ENCODE data around the gene HYAL1.
A peak's percentile ranks its signal among the peaks of the same experiment; 100 is the strongest.
"Not testable (repeated sequence)": the region's sequence is repeated elsewhere in the genome, so short reads cannot be mapped to it uniquely, and the experiment has no call there.

HYAL1 gene

DNA sequence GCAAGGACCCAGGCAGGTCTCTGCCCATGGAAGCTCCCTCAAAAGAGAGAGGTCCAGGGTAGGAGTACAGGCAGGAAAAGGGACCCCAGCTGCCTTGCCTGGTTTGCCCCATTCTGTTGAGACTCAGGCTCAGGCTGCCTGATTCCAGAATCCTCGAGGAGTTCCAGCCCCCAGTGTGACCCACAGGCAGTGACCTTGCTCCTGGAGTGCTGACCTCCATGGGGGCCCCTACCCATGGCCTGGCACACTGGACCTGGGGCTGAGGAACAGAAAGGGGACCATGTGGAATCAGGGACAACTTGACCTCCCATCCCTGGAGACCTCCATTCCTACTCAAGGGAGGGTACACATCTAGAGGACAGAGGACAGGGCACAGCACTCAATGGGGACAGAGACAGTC is 37.8 kb downstream of the HYAL1 start:
- TF ChIP-seq, protein P1, sequence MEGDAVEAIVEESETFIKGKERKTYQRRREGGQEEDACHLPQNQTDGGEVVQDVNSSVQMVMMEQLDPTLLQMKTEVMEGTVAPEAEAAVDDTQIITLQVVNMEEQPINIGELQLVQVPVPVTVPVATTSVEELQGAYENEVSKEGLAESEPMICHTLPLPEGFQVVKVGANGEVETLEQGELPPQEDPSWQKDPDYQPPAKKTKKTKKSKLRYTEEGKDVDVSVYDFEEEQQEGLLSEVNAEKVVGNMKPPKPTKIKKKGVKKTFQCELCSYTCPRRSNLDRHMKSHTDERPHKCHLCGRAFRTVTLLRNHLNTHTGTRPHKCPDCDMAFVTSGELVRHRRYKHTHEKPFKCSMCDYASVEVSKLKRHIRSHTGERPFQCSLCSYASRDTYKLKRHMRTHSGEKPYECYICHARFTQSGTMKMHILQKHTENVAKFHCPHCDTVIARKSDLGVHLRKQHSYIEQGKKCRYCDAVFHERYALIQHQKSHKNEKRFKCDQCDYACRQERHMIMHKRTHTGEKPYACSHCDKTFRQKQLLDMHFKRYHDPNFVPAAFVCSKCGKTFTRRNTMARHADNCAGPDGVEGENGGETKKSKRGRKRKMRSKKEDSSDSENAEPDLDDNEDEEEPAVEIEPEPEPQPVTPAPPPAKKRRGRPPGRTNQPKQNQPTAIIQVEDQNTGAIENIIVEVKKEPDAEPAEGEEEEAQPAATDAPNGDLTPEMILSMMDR (IDR thresholded peaks at IDR 0.05; ENCODE audit: extremely low read depth, insufficient read depth, missing control alignments), result no peak
- no peak for DNase-seq (ENCODE audit: low spot score)
- in situ Hi-C loops (cut with MboI; ENCODE audit: low pct_unique_long_range_greater_than_20kb, low sequenced_read_pairs, unreplicated experiment), result no loop called here

DNA sequence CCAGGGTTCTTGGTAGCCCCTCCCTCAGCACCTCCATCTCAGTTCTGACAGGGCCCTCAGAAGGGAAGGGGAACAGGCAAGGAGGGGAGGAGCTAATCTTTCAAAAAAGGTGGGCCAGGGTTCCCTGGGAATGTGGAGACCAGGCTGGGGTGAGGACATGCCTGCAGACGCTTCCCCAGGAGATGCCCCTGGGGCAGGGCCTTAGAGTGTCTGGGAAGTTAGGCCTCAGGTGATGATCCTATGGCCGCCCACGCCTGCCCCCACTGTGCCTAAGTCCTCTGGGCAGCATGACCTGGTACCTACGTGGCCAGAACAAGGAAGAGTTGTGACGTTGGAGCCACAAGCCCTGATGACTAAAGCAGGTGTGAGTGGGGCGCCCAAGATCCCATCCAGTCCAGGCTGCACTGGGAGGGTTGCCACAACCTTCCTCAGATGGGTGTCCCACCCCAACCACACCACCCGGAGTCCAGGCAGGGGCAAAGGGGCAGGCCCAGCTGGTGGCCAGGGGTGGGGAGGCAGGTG is 38.3 kb downstream of the HYAL1 start:
- DNase-seq (ENCODE audit: low spot score), result no peak
- in situ Hi-C loops (cut with MboI; ENCODE audit: low pct_unique_long_range_greater_than_20kb, low sequenced_read_pairs, unreplicated experiment), result no loop called here
- TF ChIP-seq, protein P1 (IDR thresholded peaks at IDR 0.05; ENCODE audit: extremely low read depth, insufficient read depth, missing control alignments), result no peak

DNA sequence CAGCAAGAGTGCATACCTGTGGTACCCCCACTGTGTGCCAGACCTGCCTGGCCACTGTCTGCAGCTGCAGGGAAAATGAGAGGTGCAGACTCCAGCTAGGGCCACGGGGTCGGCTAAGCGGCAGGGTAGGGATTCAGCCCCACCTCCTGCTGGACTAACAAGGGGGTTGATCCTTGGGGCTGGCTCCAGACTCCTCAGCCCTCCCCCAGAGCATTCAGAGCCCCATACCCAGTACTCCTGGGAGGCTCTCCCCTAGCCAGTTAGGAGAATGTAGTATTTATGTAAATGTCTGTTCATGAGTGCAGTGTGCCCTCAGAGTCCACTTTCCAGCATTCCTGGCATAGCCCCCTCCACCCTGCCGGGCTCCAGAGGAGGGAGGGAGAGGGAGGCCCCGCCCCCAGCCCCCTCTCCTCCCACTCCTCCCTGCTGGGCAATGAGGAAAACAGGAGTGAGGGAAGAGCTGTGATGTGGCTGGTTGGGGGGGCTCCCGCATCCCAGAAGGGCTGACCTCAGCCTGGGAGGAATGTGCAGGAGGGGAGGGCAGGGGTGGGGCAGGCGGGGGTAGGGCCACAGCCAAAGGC is 38.9 kb downstream of the HYAL1 start:
- TF ChIP-seq, protein P1 (IDR thresholded peaks at IDR 0.05; ENCODE audit: extremely low read depth, insufficient read depth, missing control alignments), result no peak
- in situ Hi-C loops (cut with MboI; ENCODE audit: low pct_unique_long_range_greater_than_20kb, low sequenced_read_pairs, unreplicated experiment), result no loop called here

DNA sequence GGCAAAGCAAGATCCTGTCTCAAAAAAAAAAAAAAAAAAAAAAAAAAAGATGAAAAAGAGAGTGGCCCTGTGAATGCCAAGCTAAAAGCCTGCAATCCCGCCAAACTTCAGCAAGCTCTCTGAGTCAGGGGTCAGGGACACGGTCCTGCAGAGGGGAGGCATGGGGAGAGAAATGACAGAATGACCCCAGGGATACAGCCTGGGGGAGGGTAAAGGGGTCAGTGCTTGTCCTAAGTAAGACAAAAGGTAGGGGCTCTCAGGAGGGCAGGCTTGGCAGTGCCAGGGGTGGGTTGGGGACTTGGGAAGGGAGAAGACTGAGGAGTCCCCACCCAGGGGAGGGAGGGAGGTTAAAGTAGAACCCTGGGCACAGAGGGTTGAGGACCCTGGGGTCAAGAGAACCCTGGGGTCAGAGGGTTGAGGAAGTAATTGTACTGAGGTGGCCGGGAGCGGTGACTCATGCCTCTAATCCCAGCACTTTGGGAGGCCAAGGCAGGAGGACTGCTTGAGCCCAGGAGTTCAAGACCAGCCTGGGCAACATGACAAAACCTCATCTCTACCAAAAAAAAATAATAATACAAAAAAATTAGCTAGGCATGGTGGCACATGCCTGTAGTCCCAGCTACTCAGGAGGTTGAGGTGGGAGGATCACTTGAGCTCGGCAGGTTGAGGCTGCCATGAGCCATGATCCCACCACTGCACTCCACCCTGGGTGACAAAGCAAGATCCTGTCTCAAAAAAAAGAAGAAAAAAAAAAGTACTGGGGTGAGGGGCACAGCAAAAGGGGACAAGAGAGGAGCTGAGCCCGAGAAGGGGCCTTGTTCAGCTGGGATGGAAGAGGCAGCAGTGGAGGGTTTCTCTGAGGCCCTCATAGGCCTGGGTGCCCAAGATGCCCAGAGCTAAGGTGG is 39.6 kb downstream of the HYAL1 start:
- no peak for DNase-seq (ENCODE audit: low spot score)
- in situ Hi-C loops (cut with MboI; ENCODE audit: low pct_unique_long_range_greater_than_20kb, low sequenced_read_pairs, unreplicated experiment), result no loop called here
- TF ChIP-seq, protein P1 (IDR thresholded peaks at IDR 0.05; ENCODE audit: extremely low read depth, insufficient read depth, missing control alignments), result no peak

More for the DNA sequence above, 38.9 kb downstream of the HYAL1 start:
- DNase-seq (ENCODE audit: low spot score), result no peak

DNA sequence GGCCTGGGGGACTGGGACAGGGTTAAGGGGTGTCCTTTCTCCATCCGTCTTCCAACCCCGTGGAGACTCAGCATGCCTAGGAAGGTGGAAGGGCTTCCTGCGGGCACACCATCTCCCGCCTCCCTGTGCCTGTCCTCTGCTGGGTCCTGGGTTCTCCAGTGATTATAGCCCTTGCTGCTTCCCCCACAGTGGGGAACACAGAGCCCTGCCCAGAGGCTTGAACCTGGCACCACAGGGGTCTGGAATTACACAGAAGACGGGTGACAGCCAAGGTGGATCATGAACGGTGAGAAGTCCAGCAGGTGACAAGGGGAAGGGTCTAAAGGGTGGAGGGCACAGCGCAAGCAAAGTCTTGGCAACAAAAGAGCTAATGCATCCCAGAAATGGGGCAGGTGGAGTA is 40.6 kb downstream of the HYAL1 start:
- in situ Hi-C loops (cut with MboI; ENCODE audit: low pct_unique_long_range_greater_than_20kb, low sequenced_read_pairs, unreplicated experiment), result no loop called here
- TF ChIP-seq, protein P1 (IDR thresholded peaks at IDR 0.05; ENCODE audit: extremely low read depth, insufficient read depth, missing control alignments), result no peak
- DNase-seq (ENCODE audit: low spot score), result no peak

DNA sequence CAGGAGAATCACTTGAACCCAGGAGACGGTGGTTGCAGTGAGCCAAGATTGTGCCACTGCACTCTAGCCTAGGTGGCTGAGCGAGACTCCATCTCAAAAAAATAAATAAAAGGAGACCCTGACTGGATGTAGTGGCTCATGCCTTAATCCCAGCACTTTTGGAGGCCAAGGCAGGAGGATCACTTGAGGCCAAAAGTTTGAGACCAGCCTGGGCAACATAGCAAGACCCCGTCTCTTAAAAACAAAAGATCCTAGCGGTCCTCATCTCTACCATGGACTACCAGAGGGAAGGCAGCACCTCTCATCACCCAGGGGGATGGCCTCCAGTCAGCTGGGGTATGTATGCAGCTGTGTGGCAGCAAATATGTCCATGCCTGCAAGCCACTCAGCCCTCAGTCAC is 41.2 kb downstream of the HYAL1 start:
- in situ Hi-C loops (cut with MboI; ENCODE audit: low pct_unique_long_range_greater_than_20kb, low sequenced_read_pairs, unreplicated experiment), result not testable (repeated sequence)

DNA sequence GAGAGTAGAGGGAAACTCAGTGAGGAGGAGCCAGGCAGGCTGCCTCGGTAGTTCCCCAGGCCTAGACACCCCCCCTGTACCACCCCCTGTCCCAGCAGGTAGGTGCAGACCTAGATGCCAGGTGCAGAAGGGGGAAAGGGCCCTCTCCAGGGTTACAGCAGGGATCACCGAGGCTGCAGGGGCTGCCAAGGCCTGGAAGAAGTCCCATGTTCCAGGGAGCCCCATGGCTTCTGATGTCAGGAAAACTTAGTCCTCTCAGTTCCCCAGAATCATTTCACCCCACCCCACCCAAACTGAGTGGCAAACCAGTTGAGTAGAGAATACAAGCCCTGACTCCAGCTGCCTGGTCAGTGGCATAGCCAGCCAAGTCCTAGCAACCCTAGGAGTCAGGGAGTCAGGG is 41.9 kb downstream of the HYAL1 start:
- TF ChIP-seq, protein P1 (IDR thresholded peaks at IDR 0.05; ENCODE audit: extremely low read depth, insufficient read depth, missing control alignments), result no peak
- DNase-seq (ENCODE audit: low spot score), result peak; percentile 47
- in situ Hi-C loops (cut with MboI; ENCODE audit: low pct_unique_long_range_greater_than_20kb, low sequenced_read_pairs, unreplicated experiment), result no loop called here

More for the DNA sequence above, 41.2 kb downstream of the HYAL1 start:
- not testable (repeated sequence) for DNase-seq (ENCODE audit: low spot score)
